Spleen (tissue), 7 donors: Measurements from ENCODE around the gene OSBPL9.

Source experiments
- CTCF ChIP-seq, 11 experiments: fragments of 200-600 bp in 7 of 11; fragments of 450-650 bp in 4 of 11; sonication (generic) in 4 of 11; IDR thresholded peaks in 8 of 11; conservative IDR thresholded peaks in 3 of 11; 1 replicate in 7 of 11; 2 replicates in 4 of 11; pipeline versions ENCODE4 v1.4.0 to v1.8.0; 2016 to 2021; ENCODE audit warnings: antibody characterized with exemption in 11 of 11, inconsistent platforms in 4 of 11, mild to moderate bottlenecking in 1 of 11
- POLR2A ChIP-seq, 3 donors: fragments of 450-650 bp; IDR thresholded peaks; one replicate each; pipeline ENCODE4 v1.5.1; 2017; ENCODE audit warnings: antibody characterized with exemption in 3 of 3, mild to moderate bottlenecking in 1 of 3
- donor health status: DM: no; HTN: no; CAD: no; lungs with moderate emphysema.
- donor health status: DM: no; HTN: no; CAD: no.
- donor health status: DM: no; HTN: no; CAD: no.

DNA sequence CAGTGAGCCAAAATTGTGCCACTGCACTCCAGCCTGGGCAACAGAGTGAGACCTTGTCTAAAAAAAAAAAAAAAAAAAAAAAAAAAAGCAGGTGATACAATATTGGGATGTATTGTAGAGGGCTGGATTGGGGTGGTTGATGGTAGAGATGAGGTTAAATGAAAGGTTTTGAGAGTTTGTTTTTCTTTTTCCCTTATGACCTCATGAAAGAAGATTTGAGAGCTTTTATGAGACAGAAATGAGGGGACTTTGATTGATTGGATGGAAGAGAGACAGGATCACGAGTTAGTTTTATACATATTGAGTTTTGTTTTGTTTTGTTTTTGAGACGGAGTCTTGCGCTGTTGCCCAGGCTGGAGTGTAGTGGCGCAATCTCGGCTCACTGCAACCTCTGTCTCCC, 27.1 kb downstream of the OSBPL9 start:
- TF ChIP-seq CTCF (IDR thresholded peaks at IDR 0.05 in 8 of 11, conservative IDR thresholded peaks at IDR 0.05 in 3 of 11), result no peak
- TF ChIP-seq POLR2A (IDR thresholded peaks at IDR 0.05), result no peak
